ENCODE data around the gene NPAS3.

GRCh38 chr14:33467971-33468370, 529.3 kb downstream of the NPAS3 start:
- TF ChIP-seq CTCF (IDR thresholded peaks at IDR 0.05) (no peak), POLR2A (IDR thresholded peaks at IDR 0.05) (no peak)
